Activated B cell treated with CpG ODN at 0.5 μM for 24 hours (primary cell): ENCODE results near the gene OR12D3. TPM values are rescaled to one million over a fixed set of nuclear protein-coding genes. Genes with fewer than 3 reads are reported as not detected.

Source experiments
- ATAC-seq: fragments of 200-7000 bp; cut with Tn5 transposase; one replicate; pipeline ENCODE4 v1.10.0; 2021; ENCODE audit warnings: low read depth, mild to moderate bottlenecking, moderate library complexity
- CTCF ChIA-PET: fragments of 350-600 bp; sonication (Branson Sonifier 250); formaldehyde crosslinking; loops from one replicate; lab custom pipeline; 2021; ENCODE audit warnings: antibody characterized with exemption; lab: Charles Lee
- POLR2A ChIA-PET: fragments of 350-600 bp; sonication (Branson Sonifier 250); formaldehyde crosslinking; loops from one replicate; lab custom pipeline; 2021; ENCODE audit warnings: antibody characterized with exemption; lab: Charles Lee
- DNase-seq: peaks from one replicate; pipeline ENCODE4 v3.0.0; 2022
- H3K27ac Mint-ChIP-seq: one replicate; pipeline ENCODE4 v1.8.0; 2020; ENCODE audit warnings: mixed read lengths
- H3K27me3 Mint-ChIP-seq: one replicate; pipeline ENCODE4 v1.8.0; 2021; ENCODE audit warnings: mixed read lengths
- H3K36me3 Mint-ChIP-seq: one replicate; pipeline ENCODE4 v1.8.0; 2021; ENCODE audit warnings: low read depth, mixed read lengths
- H3K4me1 Mint-ChIP-seq: one replicate; pipeline ENCODE4 v1.8.0; 2021; ENCODE audit warnings: mixed read lengths
- H3K4me3 Mint-ChIP-seq: one replicate; pipeline ENCODE4 v1.8.0; 2020; ENCODE audit warnings: mild to moderate bottlenecking, mixed read lengths
- H3K9me3 Mint-ChIP-seq: one replicate; pipeline ENCODE4 v1.8.0; 2020; ENCODE audit warnings: mixed read lengths
- CTCF ChIP-seq: fragments of 200-600 bp; IDR thresholded peaks from one replicate; pipeline ENCODE4 v1.8.0; 2022; ENCODE audit warnings: antibody characterized with exemption, mild to moderate bottlenecking
- intact Hi-C: fragments of 100-400 bp; cut with micrococcal nuclease; formaldehyde crosslinking; loops from one replicate; pipeline ENCODE4 v1.15.1; 2024
- total RNA-seq: library from RNA; stranded (reverse); gene quantifications from 2 replicates; pipeline ENCODE4 v1.2.3, GENCODE V29; 2022

Gene OR12D3
- total RNA-seq: not detected in 2 replicates

- Mint-ChIP-seq H3K9me3 (no peaks in the 10 kb centered on the region), H3K4me3 (no peak within 1 kb of the TSS), H3K4me1 (no peaks in the 10 kb centered on the region), H3K36me3 (no peaks in the 10 kb centered on the region), H3K27ac (no peak within 1 kb of the TSS), H3K27me3 (peaks cover 24% of the 10 kb centered on the region)
- CTCF ChIA-PET: no interaction called here
- DNase-seq: no peak
- no peak for ATAC-seq
- TF ChIP-seq CTCF: no peak
- intact Hi-C loops: loop anchor here (5.0 kb wide), 1 partner anchor 212 kb away; the partner anchor contains the start of gene OR2H2
- POLR2A ChIA-PET: no interaction called here
These were observed at the start of gene OR12D3 for GRCh38 chr6:29375191-29375590. Gene OR12D3 (minus strand): TSS chr6:29375291. CDS start chr6:29375287, 4 bp downstream.

GRCh38 chr6:29424575-29424974 is 49.5 kb upstream of the OR12D3 start:
- no peak overlapping the region for H3K27ac Mint-ChIP-seq

GRCh38 chr6:29424168-29424567 is 49.1 kb upstream of the OR12D3 start:
- Mint-ChIP-seq H3K4me3 (no peak overlapping the region), H3K27me3 (peaks cover 13% of the 10 kb centered on the region), H3K27ac (no peak overlapping the region), H3K4me1 (no peaks in the 10 kb centered on the region), H3K9me3 (no peaks in the 10 kb centered on the region), H3K36me3 (no peaks in the 10 kb centered on the region)
- ATAC-seq (no peak), DNase-seq (no peak)
- no peak for TF ChIP-seq CTCF
- POLR2A ChIA-PET: no interaction called here
- intact Hi-C loops: no loop called here
- CTCF ChIA-PET: no interaction called here

More at GRCh38 chr6:29424575-29424974, 49.5 kb upstream of the OR12D3 start:
- CTCF ChIA-PET: no interaction called here
- POLR2A ChIA-PET: no interaction called here
- DNase-seq (no peak), ATAC-seq (no peak)
- Mint-ChIP-seq H3K27me3 (peaks cover 13% of the 10 kb centered on the region), H3K36me3 (no peaks in the 10 kb centered on the region), H3K4me1 (no peaks in the 10 kb centered on the region), H3K4me3 (no peak overlapping the region), H3K9me3 (no peaks in the 10 kb centered on the region)
- TF ChIP-seq CTCF: no peak
- intact Hi-C loops: no loop called here

GRCh38 chr6:29419516-29419915 is 44.4 kb upstream of the OR12D3 start:
- TF ChIP-seq CTCF: no peak
- Mint-ChIP-seq H3K36me3 (no peaks in the 10 kb centered on the region), H3K27ac (no peak overlapping the region), H3K27me3 (peaks cover 14% of the 10 kb centered on the region), H3K4me1 (no peaks in the 10 kb centered on the region), H3K9me3 (no peaks in the 10 kb centered on the region), H3K4me3 (no peak overlapping the region)
- ATAC-seq (no peak), DNase-seq (no peak)
- POLR2A ChIA-PET: no interaction called here
- CTCF ChIA-PET: no interaction called here
- intact Hi-C loops: no loop called here

GRCh38 chr6:29414588-29414987 is 39.5 kb upstream of the OR12D3 start, which contains the start of gene OR12D1:
Gene OR12D1 (plus strand): TSS chr6:29414928.
- no peak for TF ChIP-seq CTCF
- intact Hi-C loops: no loop called here
- POLR2A ChIA-PET: no interaction called here
- H3K4me3 Mint-ChIP-seq: no peak within 1 kb of the TSS
- H3K27ac Mint-ChIP-seq: no peak within 1 kb of the TSS
- no peaks in the 10 kb centered on the region for H3K36me3 Mint-ChIP-seq
- H3K27me3 Mint-ChIP-seq: peaks cover 27% of the 10 kb centered on the region
- no peaks in the 10 kb centered on the region for H3K4me1 Mint-ChIP-seq
- CTCF ChIA-PET: no interaction called here
- ATAC-seq (no peak), DNase-seq (no peak)
- H3K9me3 Mint-ChIP-seq: peaks cover 10% of the 10 kb centered on the region
